Measurements from ENCODE around the gene HOXA9. TPM values are rescaled to one million over a fixed set of nuclear protein-coding genes. Genes with fewer than 3 reads are reported as not detected.

The HOXA9 gene
- total and polyA plus RNA-seq, 2 of the 4 experiments (the other 2 are of a cell fraction), result 0.18 to 0.32 TPM

DNA sequence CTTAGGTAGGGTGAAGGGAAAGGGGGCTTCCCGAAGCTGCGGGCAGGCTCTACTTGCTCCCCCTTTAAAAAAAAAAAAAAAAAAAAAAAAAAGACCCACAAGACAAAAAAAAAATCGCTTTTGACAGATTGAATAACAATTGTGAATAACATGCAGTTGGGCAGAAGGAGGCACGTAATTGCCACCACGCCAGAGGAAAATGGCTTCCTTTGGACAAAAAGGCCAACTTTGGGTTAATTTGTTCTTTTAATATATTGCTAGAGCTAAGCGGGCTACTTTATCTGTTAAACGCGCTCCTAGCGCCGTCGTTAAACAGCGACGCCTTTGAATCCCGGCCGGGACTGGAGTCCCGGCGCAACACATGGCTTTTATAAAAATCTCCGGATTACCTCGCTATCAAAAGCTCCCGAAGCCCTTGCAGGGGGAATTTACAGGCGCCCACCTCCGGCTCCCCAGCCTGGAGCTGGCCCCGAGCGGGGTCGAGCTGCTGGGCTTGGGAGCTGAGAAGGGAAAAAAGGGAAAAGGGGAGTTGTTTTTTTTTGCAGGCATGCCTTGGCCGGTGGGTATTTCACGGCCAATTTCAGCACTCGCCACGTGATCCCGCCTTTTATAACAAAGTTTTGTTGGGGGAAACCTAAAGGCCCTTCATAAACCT lies 18.5 kb upstream of the HOXA9 start:
- Histone ChIP-seq H2BK20ac (ENCODE audit: low read depth, low read length) (no peak overlapping the region), H4K8ac (ENCODE audit: low read depth in 2 of 2, low read length in 2 of 2) (no peak overlapping the region), H3K56ac (ENCODE audit: extremely low read depth, insufficient read depth, low read length) (no peak overlapping the region), H3K14ac (replicated peaks; ENCODE audit: low read depth, low read length) (no peak overlapping the region), H4K91ac (ENCODE audit: insufficient read depth, low read depth, low read length) (no peak overlapping the region), H2AK9ac (replicated peaks; ENCODE audit: low read depth, low read length, poor library complexity) (no peak overlapping the region), H3K4me1 (ENCODE audit: control insufficient read depth, insufficient read depth, low read length) (peaks cover 3% of the 10 kb centered on the region; the same call in 1 of the 2 replicates), H3K9ac (ENCODE audit: low read depth, low read length) (no peak overlapping the region), H2AK5ac (ENCODE audit: low read depth, low read length) (no peak overlapping the region), H3K27ac (ENCODE audit: insufficient read depth, low read length) (no peak overlapping the region), H2BK5ac (ENCODE audit: low read depth, low read length, poor library complexity, severe bottlenecking) (no peak overlapping the region), H2BK15ac (ENCODE audit: low read depth, low read length) (no peak overlapping the region), H3K9me1 (ENCODE audit: insufficient read depth, low read length) (no peaks in the 10 kb centered on the region), H3K79me1 (ENCODE audit: low read depth in 1 of 2, low read length in 2 of 2) (no peaks in the 10 kb centered on the region), H4K20me1 (ENCODE audit: insufficient read depth, low read length) (peaks cover 17% of the 10 kb centered on the region; the same call in 1 of the 2 replicates), H2AFZ (replicated peaks; ENCODE audit: low read length, poor library complexity) (no peak overlapping the region), H3K36me3 (ENCODE audit: control insufficient read depth, insufficient read depth, low read length) (no peaks in the 10 kb centered on the region), H4K5ac (ENCODE audit: low read depth, low read length) (no peak overlapping the region), H3K27me3 (ENCODE audit: control insufficient read depth, insufficient read depth, low read length) (peaks cover 91% of the 10 kb centered on the region), H3K4me2 (ENCODE audit: low read depth, low read length) (peak overlapping the region; percentile 69), H3K4ac (ENCODE audit: low read depth, low read length) (no peak overlapping the region), H3K23ac (ENCODE audit: low read depth, low read length) (no peak overlapping the region), H3K4me3 (ENCODE audit: insufficient read depth, low read depth, low read length) (peak overlapping the region; percentile 41), H2BK120ac (ENCODE audit: low read depth, low read length) (no peak overlapping the region), H3K9me3 (ENCODE audit: control insufficient read depth, insufficient read depth, low read length) (peaks cover 11% of the 10 kb centered on the region; the same call in 1 of the 2 replicates), H3K18ac (ENCODE audit: low read depth, low read length) (no peak overlapping the region)
- no peak for ATAC-seq (ENCODE audit: low read depth)
- CTCF ChIA-PET, result interaction anchor here (0.6 kb wide), 1 partner anchor 1110 kb away, joined by 4 read pairs; no protein-coding TSS in a partner anchor
- no peak for DNase-seq
- dilution Hi-C loops (cut with HindIII; ENCODE audit: low sequenced_read_pairs, unreplicated experiment) (no loop called here), intact Hi-C loops (cut with micrococcal nuclease) (no loop called here), in situ Hi-C loops (cut with MboI; ENCODE audit: low sequenced_read_pairs) (no loop called here)
- BruUV-seq (replicated peaks), result no TSS peak
- TF ChIP-seq, protein P1, sequence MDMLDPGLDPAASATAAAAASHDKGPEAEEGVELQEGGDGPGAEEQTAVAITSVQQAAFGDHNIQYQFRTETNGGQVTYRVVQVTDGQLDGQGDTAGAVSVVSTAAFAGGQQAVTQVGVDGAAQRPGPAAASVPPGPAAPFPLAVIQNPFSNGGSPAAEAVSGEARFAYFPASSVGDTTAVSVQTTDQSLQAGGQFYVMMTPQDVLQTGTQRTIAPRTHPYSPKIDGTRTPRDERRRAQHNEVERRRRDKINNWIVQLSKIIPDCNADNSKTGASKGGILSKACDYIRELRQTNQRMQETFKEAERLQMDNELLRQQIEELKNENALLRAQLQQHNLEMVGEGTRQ (IDR thresholded peaks at IDR 0.05; ENCODE audit: low read depth, low read length), result 0 out of 2 replicates have a peak, but pooled peaks have one; percentile 18
- TF ChIP-seq MAZ (IDR thresholded peaks at IDR 0.05; ENCODE audit: borderline replicate concordance, low read depth, low read length), result no peak
- POLR2A ChIA-PET (ENCODE audit: unreplicated experiment), result no interaction called here
- WGBS, 2 experiments (ENCODE audit: extremely low coverage in 2 of 2, insufficient read length in 1 of 2), result 4% methylated on average over 8 of the region's 30 CpGs; no CpG with 5 or more reads in 1 of the 2 experiments

Measured in IMR-90 (cell line).